ENCODE measurements around the gene ADAM17. TPM values are rescaled to one million over a fixed set of nuclear protein-coding genes. Genes with fewer than 3 reads are reported as not detected.

ADAM17 gene
- total and polyA plus RNA-seq, 9 of the 15 experiments (the other 6 are each of a cell fraction or from before 2014, with no cell fraction given) = 5.8 to 30.0 (median 19.0) TPM

DNA sequence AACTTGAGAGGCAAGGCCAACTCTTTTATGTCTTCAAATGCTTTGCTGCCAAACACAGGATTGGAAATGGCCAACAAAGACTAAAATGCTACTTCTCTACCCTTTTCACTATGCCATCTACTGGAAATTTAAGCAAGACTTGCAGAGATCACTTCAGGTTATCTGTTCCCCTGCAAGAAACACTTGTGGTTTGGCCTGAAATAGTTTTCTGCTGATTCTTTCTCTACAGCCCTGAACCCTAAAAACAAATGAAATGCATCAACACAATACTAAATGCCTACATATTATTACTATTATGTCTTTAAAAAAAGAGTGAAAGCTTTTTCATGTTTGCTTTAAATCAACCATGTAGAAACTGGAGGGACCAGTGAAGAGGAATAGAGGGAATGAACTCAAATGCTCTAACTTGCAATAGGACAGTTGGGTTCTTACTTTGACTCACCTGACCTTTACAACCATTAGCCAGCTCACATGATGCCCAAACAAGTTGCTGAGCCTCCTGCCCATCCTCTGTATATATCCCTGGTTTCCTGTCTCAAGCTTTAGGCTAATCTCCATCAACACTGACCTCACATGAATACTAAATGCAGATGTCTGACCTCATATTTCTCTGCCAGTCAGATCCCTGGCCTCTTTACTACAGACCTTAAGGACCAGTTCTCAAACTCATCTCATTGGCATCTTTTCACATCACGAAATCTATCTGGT, 17.5 kb upstream of the ADAM17 start:
- Histone ChIP-seq H3K27me3 (ENCODE audit: control insufficient read depth in 2 of 2, insufficient read depth in 2 of 2, low read length in 2 of 2) (no peaks in the 10 kb centered on the region), H4K20me1 (replicated peaks; ENCODE audit: control insufficient read depth, insufficient read depth, low read length) (no peaks in the 10 kb centered on the region), H3K4me1 (replicated peaks in 1 of 2; ENCODE audit: control insufficient read depth in 2 of 2, insufficient read depth in 2 of 2, low read length in 2 of 2) (peaks cover 0 to 13% of the 10 kb centered on the region in 2 experiments; a peak in 2 of 5 replicates), H3K9ac (ENCODE audit: insufficient read depth in 1 of 2, low read depth in 2 of 2, low read length in 2 of 2) (no peak overlapping the region), H3K4me3 (no peak overlapping the region), H3K9me1 (ENCODE audit: control insufficient read depth, insufficient read depth, low read length) (no peaks in the 10 kb centered on the region), H2AFZ (ENCODE audit: low read depth, low read length) (peak overlapping the region; percentile 42; the same call in 1 of the 2 replicates), H3K36me3 (ENCODE audit: control insufficient read depth, insufficient read depth, low read length) (no peaks in the 10 kb centered on the region), H3K4me2 (ENCODE audit: insufficient read depth, low read length) (no peak overlapping the region), H3K27ac (ENCODE audit: extremely low read depth, low read depth, low read length) (no peak overlapping the region), H3K79me2 (ENCODE audit: control insufficient read depth, insufficient read depth, low read length) (no peaks in the 10 kb centered on the region), H3K9me3 (replicated peaks; ENCODE audit: control insufficient read depth, insufficient read depth, low read depth, low read length) (no peaks in the 10 kb centered on the region)
- ATAC-seq (no peak; the same call in 2 of the 3 replicates), FAIRE-seq (peak; percentile 29), DNase-seq (ENCODE audit: extremely low read depth in 1 of 4, low spot score in 3 of 4) (no peak)
- intact Hi-C loops (cut with micrococcal nuclease) = loop anchor here (5.0 kb wide), 1 partner anchor 164 kb away; no protein-coding TSS in a partner anchor
- POLR2A ChIA-PET = interaction anchor here (1.7 kb wide), 1 partner anchor 17 kb away, joined by 4 read pairs; the partner anchor contains the start of gene ADAM17
- CTCF ChIA-PET (ENCODE audit: low intra/inter-chr PET ratio) = interaction anchor here (0.7 kb wide), 1 partner anchor 9 kb away, joined by 3 read pairs; no protein-coding TSS in a partner anchor
- in situ Hi-C loops (cut with MboI) = no loop called here
- BruUV-seq (replicated peaks) = no TSS peak
- 23% methylated on average over 1 of the region's 1 CpG for WGBS (ENCODE audit: insufficient coverage, low coverage, missing lambda C conversion rate)
- TF ChIP-seq MTA2 (IDR thresholded peaks at IDR 0.05; ENCODE audit: low read depth) = 0 out of 2 replicates have a peak, but pooled peaks have one; percentile 11
- TF ChIP-seq NCOR1 (IDR thresholded peaks at IDR 0.05) = peak; percentile 26
- no peak for TF ChIP-seq SIN3B (IDR thresholded peaks at IDR 0.05; ENCODE audit: low read depth)
- TF ChIP-seq, protein P1, sequence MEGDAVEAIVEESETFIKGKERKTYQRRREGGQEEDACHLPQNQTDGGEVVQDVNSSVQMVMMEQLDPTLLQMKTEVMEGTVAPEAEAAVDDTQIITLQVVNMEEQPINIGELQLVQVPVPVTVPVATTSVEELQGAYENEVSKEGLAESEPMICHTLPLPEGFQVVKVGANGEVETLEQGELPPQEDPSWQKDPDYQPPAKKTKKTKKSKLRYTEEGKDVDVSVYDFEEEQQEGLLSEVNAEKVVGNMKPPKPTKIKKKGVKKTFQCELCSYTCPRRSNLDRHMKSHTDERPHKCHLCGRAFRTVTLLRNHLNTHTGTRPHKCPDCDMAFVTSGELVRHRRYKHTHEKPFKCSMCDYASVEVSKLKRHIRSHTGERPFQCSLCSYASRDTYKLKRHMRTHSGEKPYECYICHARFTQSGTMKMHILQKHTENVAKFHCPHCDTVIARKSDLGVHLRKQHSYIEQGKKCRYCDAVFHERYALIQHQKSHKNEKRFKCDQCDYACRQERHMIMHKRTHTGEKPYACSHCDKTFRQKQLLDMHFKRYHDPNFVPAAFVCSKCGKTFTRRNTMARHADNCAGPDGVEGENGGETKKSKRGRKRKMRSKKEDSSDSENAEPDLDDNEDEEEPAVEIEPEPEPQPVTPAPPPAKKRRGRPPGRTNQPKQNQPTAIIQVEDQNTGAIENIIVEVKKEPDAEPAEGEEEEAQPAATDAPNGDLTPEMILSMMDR (IDR thresholded peaks at IDR 0.05 in 2 of 3, conservative IDR thresholded peaks at IDR 0.05 in 1 of 3; ENCODE audit: insufficient read depth in 2 of 3, low read depth in 1 of 3, low read length in 3 of 3) = 0 out of 6 replicates have a peak, but pooled peaks of 1 of the 3 experiments have one; percentile 4
- TF ChIP-seq TEAD4 (IDR thresholded peaks at IDR 0.05; ENCODE audit: low read length) = peak; percentile 61; the same call in 1 of the 2 replicates
- no peak for TF ChIP-seq TEAD4 (CRISPR knock-in tag; IDR thresholded peaks at IDR 0.05; ENCODE audit: borderline replicate concordance)
- TF ChIP-seq, protein P2, sequence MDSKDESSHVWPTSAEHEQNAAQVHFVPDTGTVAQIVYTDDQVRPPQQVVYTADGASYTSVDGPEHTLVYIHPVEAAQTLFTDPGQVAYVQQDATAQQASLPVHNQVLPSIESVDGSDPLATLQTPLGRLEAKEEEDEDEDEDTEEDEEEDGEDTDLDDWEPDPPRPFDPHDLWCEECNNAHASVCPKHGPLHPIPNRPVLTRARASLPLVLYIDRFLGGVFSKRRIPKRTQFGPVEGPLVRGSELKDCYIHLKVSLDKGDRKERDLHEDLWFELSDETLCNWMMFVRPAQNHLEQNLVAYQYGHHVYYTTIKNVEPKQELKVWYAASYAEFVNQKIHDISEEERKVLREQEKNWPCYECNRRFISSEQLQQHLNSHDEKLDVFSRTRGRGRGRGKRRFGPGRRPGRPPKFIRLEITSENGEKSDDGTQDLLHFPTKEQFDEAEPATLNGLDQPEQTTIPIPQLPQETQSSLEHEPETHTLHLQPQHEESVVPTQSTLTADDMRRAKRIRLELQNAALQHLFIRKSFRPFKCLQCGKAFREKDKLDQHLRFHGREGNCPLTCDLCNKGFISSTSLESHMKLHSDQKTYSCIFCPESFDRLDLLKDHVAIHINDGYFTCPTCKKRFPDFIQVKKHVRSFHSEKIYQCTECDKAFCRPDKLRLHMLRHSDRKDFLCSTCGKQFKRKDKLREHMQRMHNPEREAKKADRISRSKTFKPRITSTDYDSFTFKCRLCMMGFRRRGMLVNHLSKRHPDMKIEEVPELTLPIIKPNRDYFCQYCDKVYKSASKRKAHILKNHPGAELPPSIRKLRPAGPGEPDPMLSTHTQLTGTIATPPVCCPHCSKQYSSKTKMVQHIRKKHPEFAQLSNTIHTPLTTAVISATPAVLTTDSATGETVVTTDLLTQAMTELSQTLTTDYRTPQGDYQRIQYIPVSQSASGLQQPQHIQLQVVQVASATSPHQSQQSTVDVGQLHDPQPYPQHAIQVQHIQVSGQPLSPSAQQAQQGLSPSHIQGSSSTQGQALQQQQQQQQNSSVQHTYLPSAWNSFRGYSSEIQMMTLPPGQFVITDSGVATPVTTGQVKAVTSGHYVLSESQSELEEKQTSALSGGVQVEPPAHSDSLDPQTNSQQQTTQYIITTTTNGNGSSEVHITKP (IDR thresholded peaks at IDR 0.05; ENCODE audit: partially characterized antibody) = peak; percentile 49
- TF ChIP-seq ZSCAN32 (CRISPR knock-in tag; IDR thresholded peaks at IDR 0.05) = no peak
- no peak for TF ChIP-seq ZBTB1 (CRISPR knock-in tag; IDR thresholded peaks at IDR 0.05; ENCODE audit: borderline replicate concordance, low read depth)
- TF ChIP-seq KLF10 (CRISPR knock-in tag; IDR thresholded peaks at IDR 0.05) = no peak
- 0 out of 2 replicates have a peak, but pooled peaks have one; percentile 38 for TF ChIP-seq SMARCA4 (IDR thresholded peaks at IDR 0.05)
- peak; percentile 60 for TF ChIP-seq ARID1B (IDR thresholded peaks at IDR 0.05)
- TF ChIP-seq ESRRB (CRISPR knock-in tag; IDR thresholded peaks at IDR 0.05; ENCODE audit: borderline replicate concordance) = no peak
- TF ChIP-seq, protein P3, sequence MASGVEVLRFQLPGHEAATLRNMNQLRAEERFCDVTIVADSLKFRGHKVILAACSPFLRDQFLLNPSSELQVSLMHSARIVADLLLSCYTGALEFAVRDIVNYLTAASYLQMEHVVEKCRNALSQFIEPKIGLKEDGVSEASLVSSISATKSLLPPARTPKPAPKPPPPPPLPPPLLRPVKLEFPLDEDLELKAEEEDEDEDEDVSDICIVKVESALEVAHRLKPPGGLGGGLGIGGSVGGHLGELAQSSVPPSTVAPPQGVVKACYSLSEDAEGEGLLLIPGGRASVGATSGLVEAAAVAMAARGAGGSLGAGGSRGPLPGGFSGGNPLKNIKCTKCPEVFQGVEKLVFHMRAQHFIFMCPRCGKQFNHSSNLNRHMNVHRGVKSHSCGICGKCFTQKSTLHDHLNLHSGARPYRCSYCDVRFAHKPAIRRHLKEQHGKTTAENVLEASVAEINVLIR (CRISPR knock-in tag; IDR thresholded peaks at IDR 0.05) = no peak
- no peak for TF ChIP-seq MAFF (IDR thresholded peaks at IDR 0.05; ENCODE audit: low read length)
